ENCODE measurements around the gene FBXL20.

DNA sequence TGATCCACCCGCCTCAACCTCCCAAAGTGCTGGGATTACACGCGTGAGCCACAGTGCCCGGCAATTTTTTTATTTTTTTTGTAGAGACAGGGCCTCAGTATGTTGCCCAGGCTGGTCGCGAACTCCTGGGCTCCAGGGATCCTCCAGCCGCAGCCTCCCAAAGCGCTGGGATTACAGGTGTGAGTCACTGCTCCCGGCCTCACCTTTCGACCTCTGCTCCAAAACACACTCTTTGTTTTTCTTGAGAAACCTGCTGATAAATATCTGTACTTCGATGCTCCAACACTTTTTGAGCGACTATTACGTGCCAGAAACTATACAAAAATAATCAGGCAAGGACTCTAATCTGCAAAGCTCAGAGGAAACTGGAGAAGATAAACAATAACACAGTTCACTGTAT lies 48.6 kb upstream of the FBXL20 start:
- TF ChIP-seq, protein P1, sequence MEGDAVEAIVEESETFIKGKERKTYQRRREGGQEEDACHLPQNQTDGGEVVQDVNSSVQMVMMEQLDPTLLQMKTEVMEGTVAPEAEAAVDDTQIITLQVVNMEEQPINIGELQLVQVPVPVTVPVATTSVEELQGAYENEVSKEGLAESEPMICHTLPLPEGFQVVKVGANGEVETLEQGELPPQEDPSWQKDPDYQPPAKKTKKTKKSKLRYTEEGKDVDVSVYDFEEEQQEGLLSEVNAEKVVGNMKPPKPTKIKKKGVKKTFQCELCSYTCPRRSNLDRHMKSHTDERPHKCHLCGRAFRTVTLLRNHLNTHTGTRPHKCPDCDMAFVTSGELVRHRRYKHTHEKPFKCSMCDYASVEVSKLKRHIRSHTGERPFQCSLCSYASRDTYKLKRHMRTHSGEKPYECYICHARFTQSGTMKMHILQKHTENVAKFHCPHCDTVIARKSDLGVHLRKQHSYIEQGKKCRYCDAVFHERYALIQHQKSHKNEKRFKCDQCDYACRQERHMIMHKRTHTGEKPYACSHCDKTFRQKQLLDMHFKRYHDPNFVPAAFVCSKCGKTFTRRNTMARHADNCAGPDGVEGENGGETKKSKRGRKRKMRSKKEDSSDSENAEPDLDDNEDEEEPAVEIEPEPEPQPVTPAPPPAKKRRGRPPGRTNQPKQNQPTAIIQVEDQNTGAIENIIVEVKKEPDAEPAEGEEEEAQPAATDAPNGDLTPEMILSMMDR (IDR thresholded peaks at IDR 0.05), result no peak
- no peak for TF ChIP-seq POLR2A (IDR thresholded peaks at IDR 0.05)
- TF ChIP-seq POLR2AphosphoS5 (IDR thresholded peaks at IDR 0.05), result no peak

Measured in prostate gland (tissue), 2 donors.